Measurements from ENCODE around the gene MAP2K2.

DNA sequence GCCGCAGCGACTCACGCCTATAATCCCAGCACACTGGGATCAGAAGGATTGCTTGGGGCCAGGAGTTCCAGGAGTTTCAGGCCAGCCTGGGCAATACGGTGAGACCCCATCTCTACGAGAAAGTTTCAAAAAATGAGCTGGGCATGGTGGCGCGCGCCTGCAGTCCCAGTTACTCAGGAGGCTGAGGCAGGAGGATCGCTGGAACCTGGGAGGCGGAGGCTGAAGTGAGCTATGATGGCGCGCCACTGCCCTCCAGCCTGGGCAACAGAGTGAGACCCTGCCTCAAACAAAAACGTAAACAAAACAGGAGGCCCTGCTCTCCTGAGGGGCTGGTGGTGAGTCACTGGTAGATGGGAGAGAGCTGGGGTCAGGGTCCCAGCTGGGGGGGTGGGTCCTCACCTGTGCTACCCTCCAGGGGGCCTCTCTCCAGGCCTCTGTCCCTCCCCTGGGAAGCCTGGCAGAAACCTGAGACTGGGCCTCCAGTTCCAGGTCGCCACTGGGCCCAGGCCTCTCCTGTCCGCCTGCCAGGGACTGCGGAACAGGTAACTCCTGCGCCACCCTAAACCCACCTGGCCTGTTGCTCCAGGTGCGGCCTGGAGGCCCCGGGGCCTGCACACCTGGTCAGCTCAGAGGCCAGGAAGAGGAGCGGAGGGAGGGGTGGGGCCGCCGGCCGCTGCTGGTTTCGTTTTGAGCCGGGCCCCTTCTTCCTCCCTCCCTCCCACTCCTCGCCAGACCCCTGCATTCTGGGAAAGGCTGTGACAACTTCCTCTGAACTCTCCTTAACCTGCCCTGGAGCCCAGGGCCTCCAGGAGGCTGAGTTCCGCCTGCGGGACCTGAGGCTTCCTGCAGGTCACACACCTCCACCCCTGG is 40.0 kb downstream of the MAP2K2 start:
- TF ChIP-seq ZNF121 (CRISPR knock-in tag; IDR thresholded peaks at IDR 0.05) (peak; percentile 97), ESRRA (CRISPR knock-in tag; IDR thresholded peaks at IDR 0.05; ENCODE audit: borderline replicate concordance) (no peak), SP1 (CRISPR knock-in tag; conservative IDR thresholded peaks at IDR 0.05) (no peak)
- TF ChIP-seq, protein P1, sequence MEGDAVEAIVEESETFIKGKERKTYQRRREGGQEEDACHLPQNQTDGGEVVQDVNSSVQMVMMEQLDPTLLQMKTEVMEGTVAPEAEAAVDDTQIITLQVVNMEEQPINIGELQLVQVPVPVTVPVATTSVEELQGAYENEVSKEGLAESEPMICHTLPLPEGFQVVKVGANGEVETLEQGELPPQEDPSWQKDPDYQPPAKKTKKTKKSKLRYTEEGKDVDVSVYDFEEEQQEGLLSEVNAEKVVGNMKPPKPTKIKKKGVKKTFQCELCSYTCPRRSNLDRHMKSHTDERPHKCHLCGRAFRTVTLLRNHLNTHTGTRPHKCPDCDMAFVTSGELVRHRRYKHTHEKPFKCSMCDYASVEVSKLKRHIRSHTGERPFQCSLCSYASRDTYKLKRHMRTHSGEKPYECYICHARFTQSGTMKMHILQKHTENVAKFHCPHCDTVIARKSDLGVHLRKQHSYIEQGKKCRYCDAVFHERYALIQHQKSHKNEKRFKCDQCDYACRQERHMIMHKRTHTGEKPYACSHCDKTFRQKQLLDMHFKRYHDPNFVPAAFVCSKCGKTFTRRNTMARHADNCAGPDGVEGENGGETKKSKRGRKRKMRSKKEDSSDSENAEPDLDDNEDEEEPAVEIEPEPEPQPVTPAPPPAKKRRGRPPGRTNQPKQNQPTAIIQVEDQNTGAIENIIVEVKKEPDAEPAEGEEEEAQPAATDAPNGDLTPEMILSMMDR (IDR thresholded peaks at IDR 0.05): no peak
- TF ChIP-seq, protein P2, sequence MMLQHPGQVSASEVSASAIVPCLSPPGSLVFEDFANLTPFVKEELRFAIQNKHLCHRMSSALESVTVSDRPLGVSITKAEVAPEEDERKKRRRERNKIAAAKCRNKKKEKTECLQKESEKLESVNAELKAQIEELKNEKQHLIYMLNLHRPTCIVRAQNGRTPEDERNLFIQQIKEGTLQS (CRISPR knock-in tag; conservative IDR thresholded peaks at IDR 0.05): no peak
- TF ChIP-seq, protein P3, sequence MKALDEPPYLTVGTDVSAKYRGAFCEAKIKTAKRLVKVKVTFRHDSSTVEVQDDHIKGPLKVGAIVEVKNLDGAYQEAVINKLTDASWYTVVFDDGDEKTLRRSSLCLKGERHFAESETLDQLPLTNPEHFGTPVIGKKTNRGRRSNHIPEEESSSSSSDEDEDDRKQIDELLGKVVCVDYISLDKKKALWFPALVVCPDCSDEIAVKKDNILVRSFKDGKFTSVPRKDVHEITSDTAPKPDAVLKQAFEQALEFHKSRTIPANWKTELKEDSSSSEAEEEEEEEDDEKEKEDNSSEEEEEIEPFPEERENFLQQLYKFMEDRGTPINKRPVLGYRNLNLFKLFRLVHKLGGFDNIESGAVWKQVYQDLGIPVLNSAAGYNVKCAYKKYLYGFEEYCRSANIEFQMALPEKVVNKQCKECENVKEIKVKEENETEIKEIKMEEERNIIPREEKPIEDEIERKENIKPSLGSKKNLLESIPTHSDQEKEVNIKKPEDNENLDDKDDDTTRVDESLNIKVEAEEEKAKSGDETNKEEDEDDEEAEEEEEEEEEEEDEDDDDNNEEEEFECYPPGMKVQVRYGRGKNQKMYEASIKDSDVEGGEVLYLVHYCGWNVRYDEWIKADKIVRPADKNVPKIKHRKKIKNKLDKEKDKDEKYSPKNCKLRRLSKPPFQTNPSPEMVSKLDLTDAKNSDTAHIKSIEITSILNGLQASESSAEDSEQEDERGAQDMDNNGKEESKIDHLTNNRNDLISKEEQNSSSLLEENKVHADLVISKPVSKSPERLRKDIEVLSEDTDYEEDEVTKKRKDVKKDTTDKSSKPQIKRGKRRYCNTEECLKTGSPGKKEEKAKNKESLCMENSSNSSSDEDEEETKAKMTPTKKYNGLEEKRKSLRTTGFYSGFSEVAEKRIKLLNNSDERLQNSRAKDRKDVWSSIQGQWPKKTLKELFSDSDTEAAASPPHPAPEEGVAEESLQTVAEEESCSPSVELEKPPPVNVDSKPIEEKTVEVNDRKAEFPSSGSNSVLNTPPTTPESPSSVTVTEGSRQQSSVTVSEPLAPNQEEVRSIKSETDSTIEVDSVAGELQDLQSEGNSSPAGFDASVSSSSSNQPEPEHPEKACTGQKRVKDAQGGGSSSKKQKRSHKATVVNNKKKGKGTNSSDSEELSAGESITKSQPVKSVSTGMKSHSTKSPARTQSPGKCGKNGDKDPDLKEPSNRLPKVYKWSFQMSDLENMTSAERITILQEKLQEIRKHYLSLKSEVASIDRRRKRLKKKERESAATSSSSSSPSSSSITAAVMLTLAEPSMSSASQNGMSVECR (CRISPR knock-in tag; IDR thresholded peaks at IDR 0.05; ENCODE audit: borderline replicate concordance): no peak
